K562 (cell line): Measurements from ENCODE around the gene ZFYVE26. TPM values are rescaled to one million over a fixed set of nuclear protein-coding genes. Genes with fewer than 3 reads are reported as not detected.

Experiments
- ARID2 ChIP-seq: fragments of 450-650 bp; IDR thresholded peaks from 2 replicates; pipeline ENCODE4 v1.6.1; 2017; ENCODE audit warnings: antibody characterized with exemption, mild to moderate bottlenecking
- CREB3 ChIP-seq: fragments of 450-650 bp; conservative IDR thresholded peaks from 2 replicates; pipeline ENCODE4 v1.6.1; 2016; ENCODE audit warnings: missing genetic modification characterization, low read depth, mild to moderate bottlenecking, missing compliant biosample characterization, moderate library complexity
- E2F3 ChIP-seq: fragments of 250-450 bp; sonication (Bioruptor Pico); IDR thresholded peaks from 2 replicates; pipeline ENCODE4 v1.4.0; 2020; ENCODE audit warnings: mild to moderate bottlenecking
- MYC ChIP-seq, 2 experiments: fragments of 250-450 bp in 1 of 2; sonication (Bioruptor Pico) in 1 of 2; IDR thresholded peaks; 2 replicates each; pipeline versions ENCODE4 v1.5.1 to v1.6.1; 2012 to 2021; ENCODE audit warnings: low read depth in 2 of 2, borderline replicate concordance in 1 of 2, improper control_type of control experiment in 1 of 2, low read length in 1 of 2, mild to moderate bottlenecking in 1 of 2, moderate library complexity in 1 of 2
- NR2C2 ChIP-seq, 2 experiments: fragments of 200-800 bp in 1 of 2; sonication (Bioruptor generic) in 1 of 2; sonication (generic) in 1 of 2; formaldehyde crosslinking in 1 of 2; IDR thresholded peaks; 2 replicates each; pipeline versions ENCODE4 v1.6.1 to v1.8.0; 2016 to 2022; ENCODE audit warnings: mild to moderate bottlenecking in 1 of 2, missing compliant biosample characterization in 1 of 2, missing genetic modification characterization in 1 of 2, missing genetic modification reagents in 1 of 2
- SREBF1 ChIP-seq: fragments of 150-350 bp; IDR thresholded peaks from 2 replicates; pipeline ENCODE4 v1.6.1; 2014; ENCODE audit warnings: antibody characterized with exemption, low read depth, low read length, borderline replicate concordance
- ZNF778 ChIP-seq: fragments of 450-650 bp; formaldehyde crosslinking; IDR thresholded peaks from 2 replicates; pipeline ENCODE4 v1.4.0; 2020; ENCODE audit warnings: mild to moderate bottlenecking, moderate library complexity
- polyA plus RNA-seq, 8 experiments: library from polyadenylated mRNA; depleted of rRNA in 4 of 8; stranded (reverse) in 5 of 8; unstranded in 3 of 8; fragments of >200 nt; fragmentation: Nextera tagmentation in 2 of 8; fragmentation: Illumina TruSeq in 1 of 8; extraction: Ambion mirVana in 2 of 8; extraction: Trizol in 1 of 8; gene quantifications; 2 replicates each; pipeline versions ENCODE4 v1.2.1 to v1.2.3, GENCODE V29; 2011 to 2014; ENCODE audit warnings: inconsistent platforms in 1 of 8, missing spikeins in 1 of 8
- total RNA-seq, 7 experiments: library from RNA; depleted of rRNA in 6 of 7; stranded (reverse); fragments of >200 nt in 6 of 7; fragmentation: Illumina TruSeq in 2 of 7; extraction: Trizol in 2 of 7; gene quantifications; 2 replicates each; pipeline versions ENCODE4 v1.2.1 to v1.2.3, GENCODE V29; 2011 to 2021; ENCODE audit warnings: low replicate concordance in 1 of 7
- TF ChIP-seq, protein P1 (sequence below), 2 experiments: fragments of 450-650 bp; IDR thresholded peaks; 2 replicates each; pipeline ENCODE4 v1.6.1; 2018; ENCODE audit warnings: mild to moderate bottlenecking in 2 of 2, low read depth in 1 of 2; ENCODE audit not compliant: partially characterized antibody in 2 of 2
- TF ChIP-seq, protein P2 (sequence below), 2 experiments: IDR thresholded peaks; 2 replicates each; pipeline ENCODE4 v1.6.1; 2011; ENCODE audit warnings: borderline replicate concordance in 1 of 2, control low read depth in 1 of 2, low read depth in 1 of 2, low read length in 1 of 2, mild to moderate bottlenecking in 1 of 2, mixed read lengths in 1 of 2, moderate library complexity in 1 of 2; ENCODE audit not compliant: insufficient read depth in 1 of 2, insufficient read length in 1 of 2, poor library complexity in 1 of 2, severe bottlenecking in 1 of 2; ENCODE audit errors: extremely low read depth in 1 of 2
- TF ChIP-seq, protein P3 (sequence below): IDR thresholded peaks from 2 replicates; pipeline ENCODE4 v1.6.1; 2014; ENCODE audit warnings: antibody characterized with exemption
- TF ChIP-seq, protein P4 (sequence below): sonication (generic); formaldehyde crosslinking; IDR thresholded peaks from 2 replicates; pipeline ENCODE4 v1.8.0; 2023; ENCODE audit warnings: mild to moderate bottlenecking, missing genetic modification reagents
- TF ChIP-seq, protein P5 (sequence below): sonication (generic); formaldehyde crosslinking; IDR thresholded peaks from 2 replicates; pipeline ENCODE4 v1.8.0; 2022; ENCODE audit warnings: mild to moderate bottlenecking, missing genetic modification reagents

The ZFYVE26 gene
- total and polyA plus RNA-seq, 9 of the 15 experiments (the other 6 are each of a cell fraction or from before 2014, with no cell fraction given): 0.32 to 9.1 (median 5.9) TPM

DNA sequence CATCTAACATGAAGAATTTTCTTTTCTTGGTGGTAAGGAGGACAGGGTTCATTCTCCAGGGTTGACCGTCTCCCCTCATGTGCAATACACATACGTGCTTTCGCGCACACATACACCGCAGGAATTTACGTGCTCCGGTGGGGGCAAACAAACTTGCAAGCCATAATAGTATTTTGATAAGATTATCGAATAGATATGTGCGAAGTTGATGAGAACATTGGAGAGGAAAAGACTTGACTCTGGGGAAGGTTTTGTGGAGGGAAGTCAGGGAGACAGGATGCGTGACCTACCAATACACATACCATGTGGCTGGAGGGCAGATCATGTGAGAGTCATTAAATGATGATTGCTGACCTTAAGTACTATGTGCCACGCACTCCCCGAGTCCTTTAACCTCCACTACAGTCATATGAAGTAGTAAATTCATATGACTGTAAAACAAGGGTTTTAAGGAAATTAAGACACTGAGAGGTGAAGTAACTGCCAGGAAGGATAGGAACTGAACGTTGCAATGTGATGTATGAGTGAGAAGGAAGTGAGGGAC lies 4.1 kb upstream of the ZFYVE26 start (continued):
- TF ChIP-seq ZNF778 (CRISPR knock-in tag) (no peak), E2F3 (no peak), CREB3 (tag) (no peak), ARID2 (no peak), MYC (IDR thresholded peaks at IDR 0.05; ENCODE audit: low read depth, low read length) (0 out of 2 replicates have a peak, but pooled peaks have one; percentile 18), MYC (CRISPR knock-in tag; IDR thresholded peaks at IDR 0.05; ENCODE audit: borderline replicate concordance, low read depth) (no peak), NR2C2 (CRISPR knock-in tag; IDR thresholded peaks at IDR 0.05) (no peak), NR2C2 (tag; IDR thresholded peaks at IDR 0.05) (peak; percentile 56; the same call in 1 of the 2 replicates), SREBF1 (no peak)
- TF ChIP-seq, protein P1, sequence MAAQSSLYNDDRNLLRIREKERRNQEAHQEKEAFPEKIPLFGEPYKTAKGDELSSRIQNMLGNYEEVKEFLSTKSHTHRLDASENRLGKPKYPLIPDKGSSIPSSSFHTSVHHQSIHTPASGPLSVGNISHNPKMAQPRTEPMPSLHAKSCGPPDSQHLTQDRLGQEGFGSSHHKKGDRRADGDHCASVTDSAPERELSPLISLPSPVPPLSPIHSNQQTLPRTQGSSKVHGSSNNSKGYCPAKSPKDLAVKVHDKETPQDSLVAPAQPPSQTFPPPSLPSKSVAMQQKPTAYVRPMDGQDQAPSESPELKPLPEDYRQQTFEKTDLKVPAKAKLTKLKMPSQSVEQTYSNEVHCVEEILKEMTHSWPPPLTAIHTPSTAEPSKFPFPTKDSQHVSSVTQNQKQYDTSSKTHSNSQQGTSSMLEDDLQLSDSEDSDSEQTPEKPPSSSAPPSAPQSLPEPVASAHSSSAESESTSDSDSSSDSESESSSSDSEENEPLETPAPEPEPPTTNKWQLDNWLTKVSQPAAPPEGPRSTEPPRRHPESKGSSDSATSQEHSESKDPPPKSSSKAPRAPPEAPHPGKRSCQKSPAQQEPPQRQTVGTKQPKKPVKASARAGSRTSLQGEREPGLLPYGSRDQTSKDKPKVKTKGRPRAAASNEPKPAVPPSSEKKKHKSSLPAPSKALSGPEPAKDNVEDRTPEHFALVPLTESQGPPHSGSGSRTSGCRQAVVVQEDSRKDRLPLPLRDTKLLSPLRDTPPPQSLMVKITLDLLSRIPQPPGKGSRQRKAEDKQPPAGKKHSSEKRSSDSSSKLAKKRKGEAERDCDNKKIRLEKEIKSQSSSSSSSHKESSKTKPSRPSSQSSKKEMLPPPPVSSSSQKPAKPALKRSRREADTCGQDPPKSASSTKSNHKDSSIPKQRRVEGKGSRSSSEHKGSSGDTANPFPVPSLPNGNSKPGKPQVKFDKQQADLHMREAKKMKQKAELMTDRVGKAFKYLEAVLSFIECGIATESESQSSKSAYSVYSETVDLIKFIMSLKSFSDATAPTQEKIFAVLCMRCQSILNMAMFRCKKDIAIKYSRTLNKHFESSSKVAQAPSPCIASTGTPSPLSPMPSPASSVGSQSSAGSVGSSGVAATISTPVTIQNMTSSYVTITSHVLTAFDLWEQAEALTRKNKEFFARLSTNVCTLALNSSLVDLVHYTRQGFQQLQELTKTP (IDR thresholded peaks at IDR 0.05; ENCODE audit: low read depth in 1 of 2, partially characterized antibody in 2 of 2): no peak
- TF ChIP-seq, protein P2, sequence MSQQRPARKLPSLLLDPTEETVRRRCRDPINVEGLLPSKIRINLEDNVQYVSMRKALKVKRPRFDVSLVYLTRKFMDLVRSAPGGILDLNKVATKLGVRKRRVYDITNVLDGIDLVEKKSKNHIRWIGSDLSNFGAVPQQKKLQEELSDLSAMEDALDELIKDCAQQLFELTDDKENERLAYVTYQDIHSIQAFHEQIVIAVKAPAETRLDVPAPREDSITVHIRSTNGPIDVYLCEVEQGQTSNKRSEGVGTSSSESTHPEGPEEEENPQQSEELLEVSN (IDR thresholded peaks at IDR 0.05; ENCODE audit: borderline replicate concordance in 1 of 2, extremely low read depth in 1 of 2, insufficient read depth in 1 of 2, insufficient read length in 1 of 2, low read depth in 1 of 2, low read length in 1 of 2, poor library complexity in 1 of 2, severe bottlenecking in 1 of 2): peak; percentile 28 to 58
- TF ChIP-seq, protein P3, sequence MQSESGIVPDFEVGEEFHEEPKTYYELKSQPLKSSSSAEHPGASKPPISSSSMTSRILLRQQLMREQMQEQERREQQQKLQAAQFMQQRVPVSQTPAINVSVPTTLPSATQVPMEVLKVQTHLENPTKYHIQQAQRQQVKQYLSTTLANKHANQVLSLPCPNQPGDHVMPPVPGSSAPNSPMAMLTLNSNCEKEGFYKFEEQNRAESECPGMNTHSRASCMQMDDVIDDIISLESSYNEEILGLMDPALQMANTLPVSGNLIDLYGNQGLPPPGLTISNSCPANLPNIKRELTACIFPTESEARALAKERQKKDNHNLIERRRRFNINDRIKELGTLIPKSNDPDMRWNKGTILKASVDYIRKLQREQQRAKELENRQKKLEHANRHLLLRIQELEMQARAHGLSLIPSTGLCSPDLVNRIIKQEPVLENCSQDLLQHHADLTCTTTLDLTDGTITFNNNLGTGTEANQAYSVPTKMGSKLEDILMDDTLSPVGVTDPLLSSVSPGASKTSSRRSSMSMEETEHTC: 0 out of 2 replicates have a peak, but pooled peaks have one; percentile 52
- TF ChIP-seq, protein P4, sequence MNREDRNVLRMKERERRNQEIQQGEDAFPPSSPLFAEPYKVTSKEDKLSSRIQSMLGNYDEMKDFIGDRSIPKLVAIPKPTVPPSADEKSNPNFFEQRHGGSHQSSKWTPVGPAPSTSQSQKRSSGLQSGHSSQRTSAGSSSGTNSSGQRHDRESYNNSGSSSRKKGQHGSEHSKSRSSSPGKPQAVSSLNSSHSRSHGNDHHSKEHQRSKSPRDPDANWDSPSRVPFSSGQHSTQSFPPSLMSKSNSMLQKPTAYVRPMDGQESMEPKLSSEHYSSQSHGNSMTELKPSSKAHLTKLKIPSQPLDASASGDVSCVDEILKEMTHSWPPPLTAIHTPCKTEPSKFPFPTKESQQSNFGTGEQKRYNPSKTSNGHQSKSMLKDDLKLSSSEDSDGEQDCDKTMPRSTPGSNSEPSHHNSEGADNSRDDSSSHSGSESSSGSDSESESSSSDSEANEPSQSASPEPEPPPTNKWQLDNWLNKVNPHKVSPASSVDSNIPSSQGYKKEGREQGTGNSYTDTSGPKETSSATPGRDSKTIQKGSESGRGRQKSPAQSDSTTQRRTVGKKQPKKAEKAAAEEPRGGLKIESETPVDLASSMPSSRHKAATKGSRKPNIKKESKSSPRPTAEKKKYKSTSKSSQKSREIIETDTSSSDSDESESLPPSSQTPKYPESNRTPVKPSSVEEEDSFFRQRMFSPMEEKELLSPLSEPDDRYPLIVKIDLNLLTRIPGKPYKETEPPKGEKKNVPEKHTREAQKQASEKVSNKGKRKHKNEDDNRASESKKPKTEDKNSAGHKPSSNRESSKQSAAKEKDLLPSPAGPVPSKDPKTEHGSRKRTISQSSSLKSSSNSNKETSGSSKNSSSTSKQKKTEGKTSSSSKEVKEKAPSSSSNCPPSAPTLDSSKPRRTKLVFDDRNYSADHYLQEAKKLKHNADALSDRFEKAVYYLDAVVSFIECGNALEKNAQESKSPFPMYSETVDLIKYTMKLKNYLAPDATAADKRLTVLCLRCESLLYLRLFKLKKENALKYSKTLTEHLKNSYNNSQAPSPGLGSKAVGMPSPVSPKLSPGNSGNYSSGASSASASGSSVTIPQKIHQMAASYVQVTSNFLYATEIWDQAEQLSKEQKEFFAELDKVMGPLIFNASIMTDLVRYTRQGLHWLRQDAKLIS: no peak
- TF ChIP-seq, protein P5, sequence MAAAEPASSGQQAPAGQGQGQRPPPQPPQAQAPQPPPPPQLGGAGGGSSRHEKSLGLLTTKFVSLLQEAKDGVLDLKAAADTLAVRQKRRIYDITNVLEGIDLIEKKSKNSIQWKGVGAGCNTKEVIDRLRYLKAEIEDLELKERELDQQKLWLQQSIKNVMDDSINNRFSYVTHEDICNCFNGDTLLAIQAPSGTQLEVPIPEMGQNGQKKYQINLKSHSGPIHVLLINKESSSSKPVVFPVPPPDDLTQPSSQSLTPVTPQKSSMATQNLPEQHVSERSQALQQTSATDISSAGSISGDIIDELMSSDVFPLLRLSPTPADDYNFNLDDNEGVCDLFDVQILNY (CRISPR knock-in tag): no peak
